Measurements from ENCODE around the gene ADAMTSL3. TPM values are rescaled to one million over a fixed set of nuclear protein-coding genes. Genes with fewer than 3 reads are reported as not detected.

The ADAMTSL3 gene
- polyA plus RNA-seq, 1 experiment = 0.05 TPM

DNA sequence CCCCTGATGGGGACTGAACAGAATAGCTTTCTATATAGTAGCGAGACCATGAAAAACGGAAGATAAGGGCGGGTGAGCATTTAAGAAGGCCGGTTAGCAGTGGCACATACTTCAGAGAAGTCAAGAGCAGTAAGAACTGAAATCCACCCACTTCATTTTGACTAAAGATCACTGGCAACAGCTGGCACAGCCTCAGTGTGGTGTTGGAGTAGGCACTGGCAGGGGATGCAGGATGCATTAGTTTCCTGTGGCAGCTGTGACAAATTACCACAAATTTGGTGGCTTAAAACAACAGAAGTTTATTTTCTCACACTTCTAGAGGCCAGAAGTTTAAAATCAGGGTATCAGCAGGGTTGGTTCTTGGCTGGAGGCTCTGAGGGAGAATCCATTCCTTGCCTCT, 176.5 kb downstream of the ADAMTSL3 start:
- Histone ChIP-seq H3K9me3 (ENCODE audit: control insufficient read depth, insufficient read depth, low read length) (no peaks in the 10 kb centered on the region), H3K4me3 (ENCODE audit: low read depth, low read length) (no peak overlapping the region), H3K27ac (ENCODE audit: low read depth, low read length) (no peak overlapping the region), H3K27me3 (ENCODE audit: control insufficient read depth, insufficient read depth, low read length) (peaks cover 3% of the 10 kb centered on the region)
- TF ChIP-seq, protein P1, sequence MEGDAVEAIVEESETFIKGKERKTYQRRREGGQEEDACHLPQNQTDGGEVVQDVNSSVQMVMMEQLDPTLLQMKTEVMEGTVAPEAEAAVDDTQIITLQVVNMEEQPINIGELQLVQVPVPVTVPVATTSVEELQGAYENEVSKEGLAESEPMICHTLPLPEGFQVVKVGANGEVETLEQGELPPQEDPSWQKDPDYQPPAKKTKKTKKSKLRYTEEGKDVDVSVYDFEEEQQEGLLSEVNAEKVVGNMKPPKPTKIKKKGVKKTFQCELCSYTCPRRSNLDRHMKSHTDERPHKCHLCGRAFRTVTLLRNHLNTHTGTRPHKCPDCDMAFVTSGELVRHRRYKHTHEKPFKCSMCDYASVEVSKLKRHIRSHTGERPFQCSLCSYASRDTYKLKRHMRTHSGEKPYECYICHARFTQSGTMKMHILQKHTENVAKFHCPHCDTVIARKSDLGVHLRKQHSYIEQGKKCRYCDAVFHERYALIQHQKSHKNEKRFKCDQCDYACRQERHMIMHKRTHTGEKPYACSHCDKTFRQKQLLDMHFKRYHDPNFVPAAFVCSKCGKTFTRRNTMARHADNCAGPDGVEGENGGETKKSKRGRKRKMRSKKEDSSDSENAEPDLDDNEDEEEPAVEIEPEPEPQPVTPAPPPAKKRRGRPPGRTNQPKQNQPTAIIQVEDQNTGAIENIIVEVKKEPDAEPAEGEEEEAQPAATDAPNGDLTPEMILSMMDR (IDR thresholded peaks at IDR 0.05; ENCODE audit: low read depth, low read length) = no peak
- ChIA-PET POLR2A (no interaction called here), CTCF (no interaction called here)
- no peak for DNase-seq (ENCODE audit: low read depth, low spot score)

- CTCF ChIA-PET = no interaction called here
- no peak overlapping the region for H3K27ac ChIP-seq (ENCODE audit: low read depth, low read length)
- DNase-seq (ENCODE audit: low read depth, low spot score) = no peak
- no peaks in the 10 kb centered on the region for H3K9me3 ChIP-seq (ENCODE audit: control insufficient read depth, insufficient read depth, low read length)
- H3K27me3 ChIP-seq (ENCODE audit: control insufficient read depth, insufficient read depth, low read length) = peaks cover 3% of the 10 kb centered on the region
- POLR2A ChIA-PET = no interaction called here
- H3K4me3 ChIP-seq (ENCODE audit: low read depth, low read length) = no peak overlapping the region
- TF ChIP-seq, protein P1 (IDR thresholded peaks at IDR 0.05; ENCODE audit: low read depth, low read length) = no peak
Observed at GRCh38 chr15:83833569-83833968, 179.6 kb downstream of the ADAMTSL3 start.

DNA sequence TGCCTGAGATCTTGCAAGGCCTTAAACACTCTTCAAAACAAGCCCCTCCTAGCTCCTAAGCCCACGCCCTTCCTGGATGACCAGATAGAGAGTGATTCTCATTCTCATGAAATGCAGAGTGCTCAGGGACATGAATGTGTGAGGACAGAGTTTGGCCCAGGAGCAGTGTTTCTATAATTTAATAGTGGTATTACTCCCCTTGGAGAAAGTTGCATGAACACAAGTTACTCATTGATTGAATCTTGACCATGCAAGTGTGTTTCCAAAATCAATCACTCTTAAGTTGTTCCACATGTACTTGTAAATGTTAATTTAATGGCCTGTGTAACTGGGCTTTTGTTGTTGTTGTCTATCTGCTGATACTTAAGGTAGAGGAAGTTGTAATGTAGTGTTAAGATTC, 181.6 kb downstream of the ADAMTSL3 start:
- Histone ChIP-seq H3K9me3 (ENCODE audit: control insufficient read depth, insufficient read depth, low read length) (no peaks in the 10 kb centered on the region), H3K27ac (ENCODE audit: low read depth, low read length) (no peak overlapping the region), H3K4me3 (ENCODE audit: low read depth, low read length) (no peak overlapping the region), H3K27me3 (ENCODE audit: control insufficient read depth, insufficient read depth, low read length) (no peaks in the 10 kb centered on the region)
- no peak for DNase-seq (ENCODE audit: low read depth, low spot score)
- POLR2A ChIA-PET = no interaction called here
- CTCF ChIA-PET = interaction anchor here (1.4 kb wide), 1 partner anchor 175 kb away, joined by 3 read pairs; no protein-coding TSS in a partner anchor
- TF ChIP-seq, protein P1 (IDR thresholded peaks at IDR 0.05; ENCODE audit: low read depth, low read length) = no peak

DNA sequence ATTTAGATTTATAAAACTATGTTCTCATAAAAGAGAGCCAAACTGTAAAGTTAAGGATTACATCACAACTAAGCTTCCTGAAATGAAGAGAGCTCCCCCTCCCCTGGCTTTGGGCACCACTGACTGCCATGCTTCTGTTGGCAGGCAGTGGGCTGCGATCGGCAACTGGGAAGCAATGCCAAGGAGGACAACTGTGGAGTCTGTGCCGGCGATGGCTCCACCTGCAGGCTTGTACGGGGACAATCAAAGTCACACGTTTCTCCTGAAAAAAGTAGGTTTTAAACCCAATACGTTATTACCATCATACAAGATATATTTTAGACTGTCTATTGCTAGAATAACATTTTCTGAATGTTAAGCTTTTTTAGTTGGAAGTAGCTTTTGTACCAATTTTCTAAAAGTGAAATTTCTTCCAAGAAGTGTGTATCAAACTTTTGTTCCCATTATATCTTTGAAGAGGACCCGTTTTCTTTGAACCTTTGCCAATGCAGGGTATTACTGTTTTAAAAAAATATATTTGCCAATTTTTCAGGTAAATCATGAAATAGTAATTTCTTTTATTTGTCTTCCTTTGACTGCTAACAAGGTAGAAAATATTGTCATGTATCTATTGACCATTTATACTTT, 184.1 kb downstream of the ADAMTSL3 start:
- Histone ChIP-seq H3K27ac (ENCODE audit: low read depth, low read length) (no peak overlapping the region), H3K9me3 (ENCODE audit: control insufficient read depth, insufficient read depth, low read length) (no peaks in the 10 kb centered on the region), H3K27me3 (ENCODE audit: control insufficient read depth, insufficient read depth, low read length) (no peaks in the 10 kb centered on the region), H3K4me3 (ENCODE audit: low read depth, low read length) (no peak overlapping the region)
- ChIA-PET POLR2A (interaction anchor here (0.7 kb wide), 1 partner anchor 154 kb away, joined by 3 read pairs; no protein-coding TSS in a partner anchor), CTCF (interaction anchor here (0.7 to 1.3 kb wide), 6 partner anchors 8 to 145 kb away, joined by 3 to 6 read pairs (median 4); no protein-coding TSS in a partner anchor)
- no peak for DNase-seq (ENCODE audit: low read depth, low spot score)
- TF ChIP-seq, protein P1 (IDR thresholded peaks at IDR 0.05; ENCODE audit: low read depth, low read length) = peak; percentile 54

- CTCF ChIA-PET = interaction anchor here (1.3 kb wide), 2 partner anchors 11 to 50 kb away, joined by 4 to 6 read pairs; no protein-coding TSS in a partner anchor
- no peaks in the 10 kb centered on the region for H3K27me3 ChIP-seq (ENCODE audit: control insufficient read depth, insufficient read depth, low read length)
- no peak overlapping the region for H3K27ac ChIP-seq (ENCODE audit: low read depth, low read length)
- POLR2A ChIA-PET = no interaction called here
- TF ChIP-seq, protein P1 (IDR thresholded peaks at IDR 0.05; ENCODE audit: low read depth, low read length) = no peak
- no peak overlapping the region for H3K4me3 ChIP-seq (ENCODE audit: low read depth, low read length)
- H3K9me3 ChIP-seq (ENCODE audit: control insufficient read depth, insufficient read depth, low read length) = no peaks in the 10 kb centered on the region
- DNase-seq (ENCODE audit: low read depth, low spot score) = no peak
Observed at GRCh38 chr15:83838763-83839162, 184.8 kb downstream of the ADAMTSL3 start.

Measured in AG04450 (cell line).